ENCODE measurements around the gene JHY. TPM values are rescaled to one million over a fixed set of nuclear protein-coding genes. Genes with fewer than 3 reads are reported as not detected.
A peak's percentile ranks its signal among the peaks of the same experiment; 100 is the strongest.

Gene JHY
- total and polyA plus RNA-seq, 4 donors = 0.13 to 0.25 (median 0.14) TPM

DNA sequence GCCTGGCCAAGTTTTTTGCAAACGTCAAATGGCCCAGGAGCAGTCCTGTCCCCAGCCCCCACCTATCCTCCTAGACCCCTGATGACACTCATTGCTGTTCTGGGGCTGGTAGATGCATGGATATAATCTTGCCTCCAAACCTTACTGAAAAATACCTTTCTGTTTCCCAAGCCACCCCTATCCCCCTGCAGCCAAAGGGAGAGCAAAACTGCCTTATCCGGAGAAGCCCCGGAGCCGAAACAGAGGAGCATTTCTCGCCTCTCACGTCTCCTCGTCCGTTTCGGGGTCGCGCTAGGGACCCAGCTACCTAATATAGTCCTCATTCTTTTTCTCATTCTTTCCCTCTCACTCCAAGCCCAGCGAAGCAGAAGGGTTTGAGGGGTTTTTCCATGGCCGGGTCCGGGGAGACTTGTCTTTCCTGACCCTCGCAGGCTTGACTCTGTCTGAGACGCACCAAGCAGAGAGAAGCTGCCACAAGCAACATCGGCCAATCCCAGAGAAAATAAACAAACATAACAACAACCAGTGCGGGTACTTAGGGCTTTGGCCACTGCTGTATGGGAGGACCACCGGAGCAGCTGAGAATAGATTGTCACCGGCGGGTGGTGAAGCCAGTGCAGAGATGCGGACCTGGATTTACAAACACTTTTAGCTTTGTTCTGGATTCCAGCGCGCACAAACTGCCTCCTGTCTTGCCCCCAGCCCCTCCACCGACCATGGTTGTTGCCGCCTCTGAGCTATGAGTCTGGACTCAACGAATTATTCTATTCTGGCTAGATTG, 97.4 kb downstream of the JHY start:
- H3K9me3 ChIP-seq (ENCODE audit: control insufficient read depth in 4 of 4, low read length in 3 of 4) = no peaks in the 10 kb centered on the region
- TF ChIP-seq NR2F2 (IDR thresholded peaks at IDR 0.05) (no peak), RAD21 (IDR thresholded peaks at IDR 0.05) (no peak), SP1 (IDR thresholded peaks at IDR 0.05) (no peak), EGR1 (IDR thresholded peaks at IDR 0.05; ENCODE audit: low read depth in 2 of 2) (no peak), HNF4A (conservative IDR thresholded peaks at IDR 0.05) (no peak), JUND (IDR thresholded peaks at IDR 0.05) (no peak), RXRA (IDR thresholded peaks at IDR 0.05) (no peak), TAF1 (conservative IDR thresholded peaks at IDR 0.05) (no peak), GABPA (IDR thresholded peaks at IDR 0.05 in 1 of 2, conservative IDR thresholded peaks at IDR 0.05 in 1 of 2) (no peak)
- TF ChIP-seq, protein P1, sequence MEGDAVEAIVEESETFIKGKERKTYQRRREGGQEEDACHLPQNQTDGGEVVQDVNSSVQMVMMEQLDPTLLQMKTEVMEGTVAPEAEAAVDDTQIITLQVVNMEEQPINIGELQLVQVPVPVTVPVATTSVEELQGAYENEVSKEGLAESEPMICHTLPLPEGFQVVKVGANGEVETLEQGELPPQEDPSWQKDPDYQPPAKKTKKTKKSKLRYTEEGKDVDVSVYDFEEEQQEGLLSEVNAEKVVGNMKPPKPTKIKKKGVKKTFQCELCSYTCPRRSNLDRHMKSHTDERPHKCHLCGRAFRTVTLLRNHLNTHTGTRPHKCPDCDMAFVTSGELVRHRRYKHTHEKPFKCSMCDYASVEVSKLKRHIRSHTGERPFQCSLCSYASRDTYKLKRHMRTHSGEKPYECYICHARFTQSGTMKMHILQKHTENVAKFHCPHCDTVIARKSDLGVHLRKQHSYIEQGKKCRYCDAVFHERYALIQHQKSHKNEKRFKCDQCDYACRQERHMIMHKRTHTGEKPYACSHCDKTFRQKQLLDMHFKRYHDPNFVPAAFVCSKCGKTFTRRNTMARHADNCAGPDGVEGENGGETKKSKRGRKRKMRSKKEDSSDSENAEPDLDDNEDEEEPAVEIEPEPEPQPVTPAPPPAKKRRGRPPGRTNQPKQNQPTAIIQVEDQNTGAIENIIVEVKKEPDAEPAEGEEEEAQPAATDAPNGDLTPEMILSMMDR (IDR thresholded peaks at IDR 0.05; ENCODE audit: low read depth, low read length, missing input control) = no peak
- TF ChIP-seq, protein P2, sequence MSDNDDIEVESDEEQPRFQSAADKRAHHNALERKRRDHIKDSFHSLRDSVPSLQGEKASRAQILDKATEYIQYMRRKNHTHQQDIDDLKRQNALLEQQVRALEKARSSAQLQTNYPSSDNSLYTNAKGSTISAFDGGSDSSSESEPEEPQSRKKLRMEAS (IDR thresholded peaks at IDR 0.05) = no peak
- TF ChIP-seq, protein P3, sequence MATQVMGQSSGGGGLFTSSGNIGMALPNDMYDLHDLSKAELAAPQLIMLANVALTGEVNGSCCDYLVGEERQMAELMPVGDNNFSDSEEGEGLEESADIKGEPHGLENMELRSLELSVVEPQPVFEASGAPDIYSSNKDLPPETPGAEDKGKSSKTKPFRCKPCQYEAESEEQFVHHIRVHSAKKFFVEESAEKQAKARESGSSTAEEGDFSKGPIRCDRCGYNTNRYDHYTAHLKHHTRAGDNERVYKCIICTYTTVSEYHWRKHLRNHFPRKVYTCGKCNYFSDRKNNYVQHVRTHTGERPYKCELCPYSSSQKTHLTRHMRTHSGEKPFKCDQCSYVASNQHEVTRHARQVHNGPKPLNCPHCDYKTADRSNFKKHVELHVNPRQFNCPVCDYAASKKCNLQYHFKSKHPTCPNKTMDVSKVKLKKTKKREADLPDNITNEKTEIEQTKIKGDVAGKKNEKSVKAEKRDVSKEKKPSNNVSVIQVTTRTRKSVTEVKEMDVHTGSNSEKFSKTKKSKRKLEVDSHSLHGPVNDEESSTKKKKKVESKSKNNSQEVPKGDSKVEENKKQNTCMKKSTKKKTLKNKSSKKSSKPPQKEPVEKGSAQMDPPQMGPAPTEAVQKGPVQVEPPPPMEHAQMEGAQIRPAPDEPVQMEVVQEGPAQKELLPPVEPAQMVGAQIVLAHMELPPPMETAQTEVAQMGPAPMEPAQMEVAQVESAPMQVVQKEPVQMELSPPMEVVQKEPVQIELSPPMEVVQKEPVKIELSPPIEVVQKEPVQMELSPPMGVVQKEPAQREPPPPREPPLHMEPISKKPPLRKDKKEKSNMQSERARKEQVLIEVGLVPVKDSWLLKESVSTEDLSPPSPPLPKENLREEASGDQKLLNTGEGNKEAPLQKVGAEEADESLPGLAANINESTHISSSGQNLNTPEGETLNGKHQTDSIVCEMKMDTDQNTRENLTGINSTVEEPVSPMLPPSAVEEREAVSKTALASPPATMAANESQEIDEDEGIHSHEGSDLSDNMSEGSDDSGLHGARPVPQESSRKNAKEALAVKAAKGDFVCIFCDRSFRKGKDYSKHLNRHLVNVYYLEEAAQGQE (IDR thresholded peaks at IDR 0.05) = no peak
- no peaks in the 10 kb centered on the region for H3K36me3 ChIP-seq (ENCODE audit: control insufficient read depth in 4 of 4, insufficient read depth in 3 of 4, low read depth in 1 of 4, low read length in 3 of 4)
- no peak for DNase-seq (ENCODE audit: low spot score)
- WGBS = 4% methylated on average over 27 of the region's 27 CpGs
- H3K4me1 ChIP-seq (ENCODE audit: control insufficient read depth in 4 of 4, insufficient read depth in 4 of 4, low read length in 3 of 4) = peaks cover 4 to 25% (median 10%) of the 10 kb centered on the region in 4 donors
- H3K27ac ChIP-seq (ENCODE audit: low read depth in 1 of 2, low read length in 2 of 2) = no peak overlapping the region
- peaks cover 9 to 37% (median 30%) of the 10 kb centered on the region in 4 donors for H3K27me3 ChIP-seq (ENCODE audit: control insufficient read depth in 4 of 4, insufficient read depth in 4 of 4, low read length in 3 of 4)
- no peak overlapping the region for H3K9ac ChIP-seq (ENCODE audit: low read depth in 1 of 2, low read length in 2 of 2)
- no peak overlapping the region for H3K4me3 ChIP-seq (ENCODE audit: low read depth in 1 of 3, low read length in 3 of 3)

DNA sequence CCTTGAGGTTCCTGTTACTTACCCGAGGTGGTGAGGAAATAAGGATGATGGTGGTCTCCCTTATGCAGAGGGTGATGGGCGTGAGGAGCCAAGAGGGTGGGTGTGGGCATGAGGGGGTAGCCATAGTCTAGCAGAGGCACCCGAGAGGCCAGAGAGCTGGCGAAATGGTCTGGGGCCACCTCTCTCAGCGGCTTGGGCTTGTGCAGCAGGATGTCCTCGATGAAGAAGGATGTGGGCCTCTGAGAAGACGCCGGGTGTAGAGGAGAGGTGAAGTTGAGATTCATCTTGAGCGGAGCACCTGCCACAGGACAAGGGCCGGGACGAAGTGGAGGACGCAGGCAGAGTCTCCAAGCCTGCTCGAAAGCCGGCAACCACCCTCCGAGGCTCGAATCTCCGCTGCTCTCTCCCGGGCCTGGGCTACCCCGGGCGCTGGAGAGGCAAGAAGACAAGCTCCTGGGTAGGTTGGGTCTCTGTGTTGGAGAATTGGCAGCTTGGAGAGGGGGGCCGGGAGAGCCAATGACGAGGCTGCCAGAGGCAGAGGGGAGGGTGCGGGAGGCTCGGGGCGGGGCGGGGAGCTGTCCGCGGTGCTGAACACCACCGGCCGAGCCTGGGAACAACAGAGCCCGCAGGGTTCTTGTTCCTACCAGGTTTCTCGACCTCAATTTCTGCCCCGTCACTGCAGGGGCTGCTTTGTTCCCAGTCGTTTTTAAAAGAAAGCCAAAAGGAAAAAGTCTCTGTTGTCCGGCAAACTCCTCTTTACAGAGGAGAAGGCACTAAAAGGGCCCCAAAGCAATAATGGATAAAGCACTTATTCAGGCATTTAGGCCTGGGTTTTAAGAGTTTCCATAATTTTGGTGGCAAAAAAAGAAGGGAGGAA, 99.1 kb downstream of the JHY start, which contains the start of gene BSX:
BSX (minus strand) TSS at position 447 of the 877 bp plus-strand sequence; CDS start at position 284, 163 bp downstream.
- H3K27me3 ChIP-seq (ENCODE audit: control insufficient read depth in 4 of 4, insufficient read depth in 4 of 4, low read length in 3 of 4) = peaks cover 8 to 36% (median 34%) of the 10 kb centered on the region in 4 donors
- H3K9ac ChIP-seq (ENCODE audit: low read depth in 1 of 2, low read length in 2 of 2) = no peak within 1 kb of the TSS
- H3K36me3 ChIP-seq (ENCODE audit: control insufficient read depth in 4 of 4, insufficient read depth in 3 of 4, low read depth in 1 of 4, low read length in 3 of 4) = no peaks in the 10 kb centered on the region
- TF ChIP-seq, protein P4, sequence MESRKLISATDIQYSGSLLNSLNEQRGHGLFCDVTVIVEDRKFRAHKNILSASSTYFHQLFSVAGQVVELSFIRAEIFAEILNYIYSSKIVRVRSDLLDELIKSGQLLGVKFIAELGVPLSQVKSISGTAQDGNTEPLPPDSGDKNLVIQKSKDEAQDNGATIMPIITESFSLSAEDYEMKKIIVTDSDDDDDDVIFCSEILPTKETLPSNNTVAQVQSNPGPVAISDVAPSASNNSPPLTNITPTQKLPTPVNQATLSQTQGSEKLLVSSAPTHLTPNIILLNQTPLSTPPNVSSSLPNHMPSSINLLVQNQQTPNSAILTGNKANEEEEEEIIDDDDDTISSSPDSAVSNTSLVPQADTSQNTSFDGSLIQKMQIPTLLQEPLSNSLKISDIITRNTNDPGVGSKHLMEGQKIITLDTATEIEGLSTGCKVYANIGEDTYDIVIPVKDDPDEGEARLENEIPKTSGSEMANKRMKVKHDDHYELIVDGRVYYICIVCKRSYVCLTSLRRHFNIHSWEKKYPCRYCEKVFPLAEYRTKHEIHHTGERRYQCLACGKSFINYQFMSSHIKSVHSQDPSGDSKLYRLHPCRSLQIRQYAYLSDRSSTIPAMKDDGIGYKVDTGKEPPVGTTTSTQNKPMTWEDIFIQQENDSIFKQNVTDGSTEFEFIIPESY (IDR thresholded peaks at IDR 0.05) = no peak
- TF ChIP-seq, protein P3 (IDR thresholded peaks at IDR 0.05) = peak; percentile 99
- peak; percentile 63 for DNase-seq (ENCODE audit: low spot score)
- no peak within 1 kb of the TSS for H3K4me3 ChIP-seq (ENCODE audit: low read depth in 1 of 3, low read length in 3 of 3)
- peaks cover 4 to 25% (median 10%) of the 10 kb centered on the region in 4 donors for H3K4me1 ChIP-seq (ENCODE audit: control insufficient read depth in 4 of 4, insufficient read depth in 4 of 4, low read length in 3 of 4)
- 8% methylated on average over 35 of the region's 35 CpGs for WGBS
- no peak within 1 kb of the TSS for H3K27ac ChIP-seq (ENCODE audit: low read depth in 1 of 2, low read length in 2 of 2)
- H3K9me3 ChIP-seq (ENCODE audit: control insufficient read depth in 4 of 4, low read length in 3 of 4) = no peaks in the 10 kb centered on the region
